HFF-Myc (cell line): ENCODE results near the gene SEMA5A.

Experiments
- DNase-seq: peaks from one replicate; pipeline ENCODE4 v3.0.0-alpha.2; 2011; ENCODE audit warnings: low read depth; ENCODE audit errors: extremely low read depth
- H3K4me3 ChIP-seq: replicated peaks from 2 replicates; pipeline ENCODE4 v1.5.1; 2011; ENCODE audit warnings: low read depth, mild to moderate bottlenecking, control low read depth, low read length
- TF ChIP-seq, protein P1 (sequence below): IDR thresholded peaks from 2 replicates; pipeline ENCODE4 v1.5.1; 2012; ENCODE audit warnings: mild to moderate bottlenecking, low read depth, low read length, control low read depth; ENCODE audit errors: missing control alignments

The SEMA5A gene

DNA sequence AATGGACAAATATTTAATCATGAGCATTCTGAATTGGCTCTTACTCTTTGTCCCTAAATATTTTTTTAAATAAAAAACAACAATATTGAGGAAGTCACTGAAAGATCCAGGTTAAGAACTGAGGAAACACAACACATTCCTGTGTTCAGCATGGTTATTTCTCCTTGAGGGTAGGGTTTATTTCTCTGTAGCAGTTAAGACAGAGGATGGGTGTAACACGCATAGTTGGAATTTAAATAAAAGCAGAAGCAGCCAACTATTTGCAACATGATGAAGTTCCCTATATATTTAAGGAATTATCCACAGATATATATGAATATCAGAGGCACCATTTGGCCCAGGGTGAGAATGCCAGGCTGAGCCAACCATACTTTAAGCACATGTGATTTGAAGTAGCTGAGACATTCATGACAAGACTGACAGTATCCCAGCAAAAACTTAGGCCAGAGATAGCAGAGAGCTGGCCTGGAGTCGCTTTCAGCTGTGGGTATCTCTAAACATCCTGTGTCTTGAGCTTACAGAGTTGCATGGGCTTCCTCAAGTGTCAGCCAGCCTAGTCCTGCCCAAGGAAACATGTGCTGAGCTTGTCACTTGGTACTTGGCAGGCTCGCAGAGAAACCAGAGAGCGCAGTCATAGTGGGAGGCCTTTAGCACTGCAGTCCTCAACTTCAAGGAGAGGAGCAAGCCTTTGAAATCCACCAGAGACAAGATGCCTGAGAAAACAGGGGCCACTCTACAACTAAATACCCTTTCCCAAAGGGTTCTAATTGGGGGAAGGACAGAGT is 43.6 kb downstream of the SEMA5A start:
- TF ChIP-seq, protein P1, sequence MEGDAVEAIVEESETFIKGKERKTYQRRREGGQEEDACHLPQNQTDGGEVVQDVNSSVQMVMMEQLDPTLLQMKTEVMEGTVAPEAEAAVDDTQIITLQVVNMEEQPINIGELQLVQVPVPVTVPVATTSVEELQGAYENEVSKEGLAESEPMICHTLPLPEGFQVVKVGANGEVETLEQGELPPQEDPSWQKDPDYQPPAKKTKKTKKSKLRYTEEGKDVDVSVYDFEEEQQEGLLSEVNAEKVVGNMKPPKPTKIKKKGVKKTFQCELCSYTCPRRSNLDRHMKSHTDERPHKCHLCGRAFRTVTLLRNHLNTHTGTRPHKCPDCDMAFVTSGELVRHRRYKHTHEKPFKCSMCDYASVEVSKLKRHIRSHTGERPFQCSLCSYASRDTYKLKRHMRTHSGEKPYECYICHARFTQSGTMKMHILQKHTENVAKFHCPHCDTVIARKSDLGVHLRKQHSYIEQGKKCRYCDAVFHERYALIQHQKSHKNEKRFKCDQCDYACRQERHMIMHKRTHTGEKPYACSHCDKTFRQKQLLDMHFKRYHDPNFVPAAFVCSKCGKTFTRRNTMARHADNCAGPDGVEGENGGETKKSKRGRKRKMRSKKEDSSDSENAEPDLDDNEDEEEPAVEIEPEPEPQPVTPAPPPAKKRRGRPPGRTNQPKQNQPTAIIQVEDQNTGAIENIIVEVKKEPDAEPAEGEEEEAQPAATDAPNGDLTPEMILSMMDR, result no peak
- DNase-seq, result no peak
- no peak overlapping the region for H3K4me3 ChIP-seq

DNA sequence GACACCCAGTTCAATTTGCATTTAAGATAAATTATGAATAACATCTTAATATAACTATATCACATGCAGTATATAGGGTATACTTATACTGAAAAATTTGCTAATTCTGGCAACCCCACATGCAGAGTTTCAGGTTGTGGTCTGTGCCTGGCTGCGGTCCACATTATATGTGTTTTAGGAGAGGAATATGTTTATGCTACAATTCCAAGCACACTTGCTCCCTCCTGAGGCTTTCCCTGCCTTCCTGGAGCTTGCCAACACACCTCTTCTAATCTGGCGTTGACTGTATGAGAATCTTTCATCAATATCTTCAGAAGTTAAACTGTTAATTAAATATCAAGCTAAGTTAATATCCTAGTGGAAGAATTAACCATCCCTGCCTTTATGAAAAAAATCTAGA is 45.2 kb downstream of the SEMA5A start:
- TF ChIP-seq, protein P1, result peak; percentile 8
- no peak for DNase-seq
- no peak overlapping the region for H3K4me3 ChIP-seq

DNA sequence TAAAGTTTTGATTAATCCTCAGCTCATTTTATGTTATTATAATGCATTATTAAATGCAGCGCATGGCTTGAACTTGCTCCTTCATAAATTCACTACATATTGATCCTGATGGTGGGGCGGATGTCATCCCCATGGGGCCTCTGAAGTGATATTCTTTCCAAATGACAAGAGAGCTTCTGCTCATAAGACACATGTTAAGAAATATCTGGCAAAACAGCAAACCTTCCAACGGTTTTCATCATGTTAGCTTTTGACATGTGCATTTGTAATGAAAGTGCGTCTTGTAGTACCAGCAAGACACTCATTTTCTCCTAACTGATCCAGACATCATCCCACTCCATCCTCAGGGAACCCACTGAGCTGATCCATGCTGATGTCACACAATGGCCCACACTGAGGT is 45.7 kb downstream of the SEMA5A start:
- H3K4me3 ChIP-seq, result no peak overlapping the region
- DNase-seq, result no peak
- TF ChIP-seq, protein P1, result no peak

DNA sequence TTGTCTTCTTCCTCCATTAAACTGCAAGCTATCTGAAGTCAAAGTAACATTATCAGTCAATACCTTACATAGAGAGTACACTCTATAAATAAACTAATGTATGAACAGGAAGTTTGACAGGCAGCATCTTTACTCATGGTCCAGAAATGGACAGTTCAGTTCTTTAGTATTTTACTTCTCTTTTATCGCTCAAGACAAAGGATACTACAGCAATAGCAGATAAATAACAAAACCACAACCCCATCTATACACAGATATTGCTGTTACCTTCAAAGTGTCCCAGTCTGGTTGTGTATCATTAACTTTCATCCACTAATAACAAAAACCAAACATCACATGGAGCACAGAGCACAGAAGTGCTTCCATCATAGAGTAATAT is 46.4 kb downstream of the SEMA5A start:
- no peak for DNase-seq
- no peak overlapping the region for H3K4me3 ChIP-seq
- TF ChIP-seq, protein P1, result no peak

DNA sequence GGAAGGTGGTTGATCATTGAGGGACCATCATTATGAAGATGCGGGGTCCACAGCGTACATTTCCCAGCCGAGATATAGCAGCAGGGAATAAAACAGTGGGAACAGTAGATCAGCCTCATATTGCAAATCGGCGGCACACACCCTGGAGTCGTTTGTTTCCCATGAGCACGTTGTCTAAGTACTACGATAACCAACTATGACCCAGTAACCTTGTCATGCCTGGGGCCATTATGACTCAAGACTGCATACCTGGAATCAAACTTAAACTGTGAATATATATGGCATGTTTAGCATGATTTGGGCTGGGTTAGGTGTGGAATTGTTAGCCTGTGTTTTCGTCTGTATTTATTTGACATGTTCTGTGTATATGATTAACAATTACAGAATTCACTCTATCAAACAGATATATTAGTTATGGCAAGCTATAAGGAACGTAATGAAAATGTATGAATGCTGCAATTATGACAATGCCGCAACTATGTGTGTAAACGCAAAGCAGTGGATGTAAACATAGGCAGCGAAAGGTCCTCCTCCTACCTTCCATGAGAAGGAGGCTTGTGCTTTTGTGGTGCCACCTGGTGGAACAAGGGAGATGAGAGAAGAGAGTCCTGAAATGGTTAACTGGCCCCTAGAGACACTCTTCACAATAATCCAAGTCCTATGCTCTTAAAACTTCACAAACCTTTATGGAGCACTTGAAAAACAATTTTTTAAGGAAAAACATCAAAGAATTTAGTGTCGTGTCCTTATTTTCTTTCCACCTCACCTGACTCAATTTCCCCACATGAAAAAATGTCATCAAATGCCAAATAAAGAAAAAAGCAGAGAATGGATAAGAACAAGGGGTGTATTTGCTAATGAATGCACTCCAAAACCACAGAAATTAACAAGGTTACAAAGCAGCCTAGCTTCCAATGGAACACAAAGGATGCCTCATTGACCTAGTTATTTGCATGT is 47.1 kb downstream of the SEMA5A start:
- DNase-seq, result no peak
- H3K4me3 ChIP-seq, result no peak overlapping the region
- TF ChIP-seq, protein P1, result peak; percentile 63

DNA sequence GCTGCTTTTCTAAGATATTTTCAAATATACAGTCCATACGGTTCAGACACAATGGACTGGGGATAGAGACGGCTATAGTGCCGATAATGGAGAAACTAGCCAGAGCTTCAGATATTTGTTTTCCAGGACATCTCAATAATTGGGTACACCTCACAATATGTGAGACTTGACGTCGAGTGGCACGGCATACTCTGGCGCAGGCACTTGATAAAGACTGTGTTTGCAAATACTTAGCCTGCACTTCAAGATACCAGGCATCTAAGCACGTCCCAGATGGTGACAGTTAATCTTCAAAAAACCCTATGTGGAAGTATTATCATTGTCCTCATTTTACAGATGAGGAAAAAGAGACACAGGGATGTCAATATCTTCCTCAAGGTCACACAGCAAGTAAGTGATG is 48.5 kb downstream of the SEMA5A start:
- H3K4me3 ChIP-seq, result no peak overlapping the region
- DNase-seq, result no peak
- TF ChIP-seq, protein P1, result no peak
